Esophagus squamous epithelium (tissue), 5 donors: ENCODE measurements around the gene ZBTB4. TPM values are rescaled to one million over a fixed set of nuclear protein-coding genes. Genes with fewer than 3 reads are reported as not detected.

Source experiments
- DNase-seq: peaks from one replicate; lab custom pipeline; 2025; lab: John Stamatoyannopoulos, UW
- H3K27ac ChIP-seq, 4 donors: fragments of 200-600 bp; sonication (generic); one replicate each; pipeline ENCODE4 v1.5.1; 2016 to 2019; ENCODE audit warnings: mild to moderate bottlenecking in 1 of 4
- H3K27me3 ChIP-seq, 4 donors: fragments of 200-600 bp; sonication (generic); 1 replicate in 3 of 4; 2 replicates in 1 of 4; pipeline versions ENCODE4 v1.5.1 to v1.6.0; 2017 to 2021; ENCODE audit warnings: antibody characterized with exemption in 1 of 4
- H3K36me3 ChIP-seq, 3 donors: fragments of 200-600 bp; sonication (generic); one replicate each; pipeline ENCODE4 v1.5.1; 2016 to 2019
- H3K4me1 ChIP-seq, 3 donors: fragments of 200-600 bp; sonication (generic); one replicate each; pipeline ENCODE4 v1.5.1; 2017 to 2019
- H3K4me3 ChIP-seq, 4 donors: fragments of 200-600 bp; sonication (generic); 1 replicate in 3 of 4; 2 replicates in 1 of 4; pipeline ENCODE4 v1.5.1; 2016 to 2019; ENCODE audit warnings: mild to moderate bottlenecking in 2 of 4, moderate library complexity in 1 of 4
- H3K9me3 ChIP-seq, 3 donors: fragments of 200-600 bp; sonication (generic); one replicate each; pipeline ENCODE4 v1.5.1; 2016 to 2019
- POLR2A ChIP-seq, 4 donors: fragments of 450-650 bp; IDR thresholded peaks; one replicate each; pipeline ENCODE4 v1.6.1; 2017; ENCODE audit warnings: antibody characterized with exemption in 4 of 4, mild to moderate bottlenecking in 4 of 4, moderate library complexity in 3 of 4
- WGBS, 2 donors: methylation state at CpG; one replicate each; pipeline ENCODE4 v1.1.5; 2018; 5-methylcytosine and 5-hydroxymethylcytosine counted together
- intact Hi-C: fragments of 100-400 bp; cut with DNase I; formaldehyde crosslinking; loops from one replicate; pipeline ENCODE4 v1.15.0; 2022
- total RNA-seq, 4 donors: library from RNA; depleted of rRNA; stranded (reverse); fragments of >200 nt; gene quantifications; one replicate each; pipeline ENCODE4 v1.1.0, GENCODE V29; 2016
- TF ChIP-seq, protein P1 (sequence below), 6 experiments: fragments of 450-650 bp in 4 of 6; fragments of 200-600 bp in 2 of 6; sonication (generic) in 2 of 6; IDR thresholded peaks; one replicate each; pipeline ENCODE4 v1.5.1; 2016 to 2019; ENCODE audit warnings: antibody characterized with exemption in 6 of 6, mild to moderate bottlenecking in 4 of 6, moderate library complexity in 4 of 6
- donor health status: DM: yes; HTN: yes; CAD: no.

Gene ZBTB4
- total RNA-seq, 4 donors from 2014 or later: 13.4 to 35.1 (median 28.5) TPM

DNA sequence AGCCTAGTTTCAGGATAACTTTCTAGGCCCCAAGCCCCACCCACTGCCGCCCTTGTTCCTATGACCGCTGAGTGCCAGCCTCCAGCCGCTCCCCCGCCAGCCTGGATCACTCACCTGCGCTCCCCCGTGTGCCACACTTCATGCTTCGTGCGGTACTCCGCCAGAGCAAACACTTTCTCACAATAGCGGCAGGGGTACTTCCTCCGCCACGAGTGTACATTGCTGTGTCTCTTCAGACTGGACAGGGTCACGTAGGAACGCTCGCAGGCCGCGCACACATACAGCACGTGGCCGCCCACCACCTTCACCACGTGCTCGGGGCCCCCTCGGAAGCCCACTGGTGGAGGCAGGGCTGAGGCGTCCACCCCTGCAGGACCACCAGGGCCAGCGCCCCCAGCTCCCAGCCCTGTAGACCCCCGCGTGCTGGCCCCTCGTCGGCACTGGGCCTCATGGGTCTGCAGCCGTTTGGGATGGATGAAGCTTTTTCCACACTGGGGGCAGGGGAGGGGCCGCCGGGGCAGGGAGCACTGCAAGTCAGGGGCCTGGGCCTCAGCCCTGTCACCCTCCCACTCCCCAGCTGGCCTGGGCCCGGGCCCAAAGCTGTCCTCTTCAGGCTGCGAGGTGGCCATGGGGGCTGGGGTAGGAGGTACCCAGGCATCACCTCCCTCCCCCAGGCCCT, 13.7 kb downstream of the ZBTB4 start:
- H3K36me3 ChIP-seq: peaks cover 10 to 68% (median 11%) of the 10 kb centered on the region in 3 donors
- intact Hi-C loops: no loop called here
- H3K27me3 ChIP-seq: no peaks in the 10 kb centered on the region
- TF ChIP-seq, protein P1, sequence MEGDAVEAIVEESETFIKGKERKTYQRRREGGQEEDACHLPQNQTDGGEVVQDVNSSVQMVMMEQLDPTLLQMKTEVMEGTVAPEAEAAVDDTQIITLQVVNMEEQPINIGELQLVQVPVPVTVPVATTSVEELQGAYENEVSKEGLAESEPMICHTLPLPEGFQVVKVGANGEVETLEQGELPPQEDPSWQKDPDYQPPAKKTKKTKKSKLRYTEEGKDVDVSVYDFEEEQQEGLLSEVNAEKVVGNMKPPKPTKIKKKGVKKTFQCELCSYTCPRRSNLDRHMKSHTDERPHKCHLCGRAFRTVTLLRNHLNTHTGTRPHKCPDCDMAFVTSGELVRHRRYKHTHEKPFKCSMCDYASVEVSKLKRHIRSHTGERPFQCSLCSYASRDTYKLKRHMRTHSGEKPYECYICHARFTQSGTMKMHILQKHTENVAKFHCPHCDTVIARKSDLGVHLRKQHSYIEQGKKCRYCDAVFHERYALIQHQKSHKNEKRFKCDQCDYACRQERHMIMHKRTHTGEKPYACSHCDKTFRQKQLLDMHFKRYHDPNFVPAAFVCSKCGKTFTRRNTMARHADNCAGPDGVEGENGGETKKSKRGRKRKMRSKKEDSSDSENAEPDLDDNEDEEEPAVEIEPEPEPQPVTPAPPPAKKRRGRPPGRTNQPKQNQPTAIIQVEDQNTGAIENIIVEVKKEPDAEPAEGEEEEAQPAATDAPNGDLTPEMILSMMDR (IDR thresholded peaks at IDR 0.05): no peak
- TF ChIP-seq POLR2A (IDR thresholded peaks at IDR 0.05): no peak
- H3K27ac ChIP-seq: peak overlapping the region; percentile 0 to 75 (median 65)
- 89 to 93% methylated on average over 10 to 22 of the region's 33 CpGs for WGBS, 2 donors
- DNase-seq: no peak
- no peak overlapping the region for H3K4me3 ChIP-seq
- H3K9me3 ChIP-seq: no peaks in the 10 kb centered on the region
- H3K4me1 ChIP-seq: peaks cover 14 to 83% (median 17%) of the 10 kb centered on the region in 3 donors

DNA sequence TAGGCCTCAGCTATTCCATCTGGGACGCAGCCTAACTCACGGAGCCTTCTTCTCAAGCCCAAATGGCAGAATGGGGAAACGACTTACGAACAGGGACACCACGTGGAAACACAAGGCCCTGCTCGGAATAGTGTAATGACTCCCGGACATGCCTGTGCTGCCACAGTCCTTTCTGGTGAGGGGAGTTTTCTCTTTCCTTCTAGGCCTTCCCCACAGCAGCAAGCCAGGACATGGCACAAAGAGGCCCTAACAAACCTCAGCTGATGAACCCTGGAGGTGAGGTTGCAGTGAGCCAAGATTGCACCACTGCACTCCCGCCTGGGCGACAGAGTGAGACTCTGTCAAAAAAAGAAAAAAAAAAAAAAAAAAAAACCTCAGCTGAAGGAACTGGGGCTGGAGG, 15.3 kb downstream of the ZBTB4 start:
- Histone ChIP-seq H3K27me3 (no peaks in the 10 kb centered on the region), H3K27ac (peak overlapping the region; percentile 34 to 71 (median 63)), H3K36me3 (peaks cover 10 to 68% (median 11%) of the 10 kb centered on the region in 3 donors), H3K4me3 (no peak overlapping the region), H3K4me1 (peaks cover 14 to 68% (median 17%) of the 10 kb centered on the region in 3 donors), H3K9me3 (no peaks in the 10 kb centered on the region)
- WGBS, 2 donors: 40 to 62% methylated on average over 5 to 9 of the region's 9 CpGs
- no peak for TF ChIP-seq POLR2A (IDR thresholded peaks at IDR 0.05)
- TF ChIP-seq, protein P1 (IDR thresholded peaks at IDR 0.05): no peak
- DNase-seq: no peak
- intact Hi-C loops: no loop called here

DNA sequence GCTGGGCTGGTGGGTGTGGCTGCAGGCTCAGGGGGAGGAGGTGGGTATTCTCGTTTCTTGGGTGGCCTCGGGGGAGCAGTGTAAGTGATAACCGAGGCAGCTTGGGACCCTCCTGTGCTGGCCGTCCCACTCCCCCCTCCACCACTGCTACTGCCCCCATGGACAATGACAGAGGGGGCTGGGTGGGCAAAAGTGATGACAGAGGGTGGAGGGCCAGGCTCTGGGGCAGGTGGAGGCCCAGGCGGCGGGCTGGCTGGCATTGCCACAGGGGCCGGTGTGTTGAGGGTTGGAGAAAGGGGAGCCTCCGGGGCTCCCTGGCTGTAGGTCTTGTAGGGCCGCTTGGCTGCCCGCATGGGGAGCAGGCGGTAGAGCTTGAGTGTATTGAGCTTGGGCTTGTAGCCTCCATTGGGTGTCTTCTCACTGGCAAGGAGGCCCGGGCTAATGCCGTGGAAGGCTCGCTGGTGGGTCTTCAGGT, 16.0 kb downstream of the ZBTB4 start:
- Histone ChIP-seq H3K4me1 (peaks cover 14 to 63% (median 17%) of the 10 kb centered on the region in 3 donors), H3K36me3 (peaks cover 10 to 64% (median 11%) of the 10 kb centered on the region in 3 donors), H3K27me3 (no peaks in the 10 kb centered on the region), H3K9me3 (no peaks in the 10 kb centered on the region), H3K4me3 (no peak overlapping the region), H3K27ac (peak overlapping the region; percentile 34 to 71 (median 63))
- WGBS, 2 donors: 100% methylated on average over 1 to 2 of the region's 14 CpGs
- no peak for DNase-seq
- intact Hi-C loops: no loop called here
- TF ChIP-seq, protein P1 (IDR thresholded peaks at IDR 0.05): no peak
- TF ChIP-seq POLR2A (IDR thresholded peaks at IDR 0.05): no peak

DNA sequence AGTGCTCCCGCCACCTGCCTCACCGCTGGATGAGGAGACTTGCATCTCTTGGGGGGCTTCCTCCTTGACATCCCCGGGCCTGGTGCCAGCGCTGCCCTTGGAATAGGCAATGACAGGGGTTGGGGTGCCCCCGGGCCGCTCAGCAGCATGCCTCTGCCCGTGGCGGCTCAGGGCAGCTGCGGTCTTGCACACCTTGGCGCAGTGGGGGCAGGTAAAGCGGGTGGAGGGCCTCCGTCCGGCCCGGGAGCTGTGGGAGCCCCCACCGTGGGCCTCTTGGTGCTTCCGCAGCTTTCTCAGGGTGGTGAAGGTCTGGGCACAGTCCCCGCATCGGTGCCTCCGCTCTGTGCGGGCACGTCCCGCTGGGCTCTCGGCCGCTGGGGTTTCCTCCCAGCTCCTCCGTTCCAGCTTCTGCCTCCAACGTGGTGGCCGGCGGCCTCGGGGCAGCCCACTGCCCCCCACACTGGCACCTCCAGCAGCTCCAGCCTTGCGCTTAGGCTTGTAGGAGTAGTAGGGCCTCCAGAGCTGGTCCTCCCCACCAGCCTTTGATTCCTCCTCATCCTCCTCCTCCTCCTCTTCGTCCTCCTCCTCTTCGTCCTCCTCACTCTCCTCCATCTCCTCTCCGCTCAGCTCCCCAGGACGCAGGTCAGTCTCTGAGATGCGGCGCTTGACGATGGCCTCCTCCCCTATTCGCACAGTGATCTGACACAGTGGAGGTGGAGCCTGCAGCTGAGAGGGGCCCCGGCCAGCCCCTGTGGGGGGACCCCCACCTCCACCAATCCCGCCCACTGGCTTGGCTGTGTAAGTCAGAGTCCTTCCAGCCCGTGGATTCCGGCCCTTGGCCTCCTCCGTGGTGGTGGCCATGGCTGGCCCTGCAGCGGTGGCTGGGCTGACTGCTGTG, 16.7 kb downstream of the ZBTB4 start:
- TF ChIP-seq, protein P1 (IDR thresholded peaks at IDR 0.05): no peak
- no peak for TF ChIP-seq POLR2A (IDR thresholded peaks at IDR 0.05)
- Histone ChIP-seq H3K27ac (peak overlapping the region in 2 of 4 donors; percentile 34 to 71), H3K4me1 (peaks cover 14 to 56% (median 17%) of the 10 kb centered on the region in 3 donors), H3K36me3 (peaks cover 10 to 58% (median 11%) of the 10 kb centered on the region in 3 donors), H3K9me3 (no peaks in the 10 kb centered on the region), H3K27me3 (no peaks in the 10 kb centered on the region), H3K4me3 (no peak overlapping the region)
- no peak for DNase-seq
- 92 to 93% methylated on average over 11 to 25 of the region's 44 CpGs for WGBS, 2 donors
- intact Hi-C loops: no loop called here
